ENCODE measurements around the gene TRIM5.

Gene TRIM5

GRCh38 chr11:5625281-5625680, 59.6 kb downstream of the TRIM5 start:
- in situ Hi-C loops (cut with HindIII; ENCODE audit: low sequenced_read_pairs) = no loop called here

DNA sequence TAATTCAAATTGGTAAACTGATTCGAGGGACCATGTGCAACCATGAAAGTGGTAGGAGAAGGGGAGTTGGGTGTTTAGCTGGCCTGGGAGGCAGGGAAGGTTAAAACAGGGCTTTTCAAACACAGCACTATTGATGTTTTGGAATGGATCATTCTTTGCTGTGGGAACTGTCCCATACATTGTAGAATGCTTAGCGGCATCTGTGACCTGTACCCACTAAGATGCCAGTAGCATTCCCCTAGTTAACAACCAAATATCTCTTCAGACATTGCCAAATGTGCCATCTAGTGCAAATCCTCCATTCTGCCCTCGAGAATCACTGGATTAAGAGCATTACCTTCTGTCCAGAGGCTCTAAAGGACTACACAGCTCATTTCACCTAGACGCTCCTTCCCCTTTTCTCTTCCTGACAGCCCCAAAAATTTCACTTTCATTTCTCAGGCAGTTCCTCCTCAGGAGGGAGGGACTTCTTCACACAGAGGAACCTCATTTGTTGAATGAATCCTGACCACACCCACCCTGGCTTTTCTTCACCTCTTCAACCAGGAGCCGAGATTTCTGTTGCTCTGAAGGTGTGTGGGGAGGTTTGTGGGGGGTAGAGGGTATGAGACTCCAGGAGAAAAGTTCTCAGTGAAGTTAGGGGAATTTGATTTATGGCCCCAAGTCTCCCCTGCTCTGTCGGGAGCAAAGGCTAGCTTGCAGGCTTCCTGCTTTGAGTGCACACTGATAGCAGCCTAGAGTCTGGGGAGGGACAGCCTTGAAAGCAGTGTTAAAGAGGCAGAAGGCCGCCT, 60.2 kb downstream of the TRIM5 start, which contains the start of gene TRIM34:
TRIM34 (plus strand) TSS at position 513 of the 791 bp plus-strand sequence. CDS start 7,331 bp downstream, outside the sequence.
- in situ Hi-C loops (cut with HindIII; ENCODE audit: low sequenced_read_pairs) = no loop called here

DNA sequence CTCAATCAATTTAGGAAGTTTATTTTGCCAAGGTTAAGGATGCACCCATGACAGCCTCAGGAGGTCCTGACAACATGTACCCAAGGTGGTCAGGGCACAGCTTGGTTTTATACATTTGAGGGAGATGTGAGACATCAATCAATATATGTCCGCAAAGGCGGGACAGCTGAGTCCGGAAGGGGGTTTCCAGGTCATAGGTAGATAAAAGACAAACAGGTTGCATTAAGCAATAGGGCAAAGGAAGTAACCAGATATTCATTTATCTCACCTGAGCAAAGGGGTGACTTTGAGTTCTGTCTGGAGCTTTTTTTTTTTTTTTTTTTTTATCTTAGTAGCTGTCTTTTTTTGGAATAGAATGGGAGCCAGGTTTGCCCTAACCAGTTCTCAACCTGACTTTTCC, 62.1 kb downstream of the TRIM5 start:
- in situ Hi-C loops (cut with HindIII; ENCODE audit: low sequenced_read_pairs) = no loop called here

DNA sequence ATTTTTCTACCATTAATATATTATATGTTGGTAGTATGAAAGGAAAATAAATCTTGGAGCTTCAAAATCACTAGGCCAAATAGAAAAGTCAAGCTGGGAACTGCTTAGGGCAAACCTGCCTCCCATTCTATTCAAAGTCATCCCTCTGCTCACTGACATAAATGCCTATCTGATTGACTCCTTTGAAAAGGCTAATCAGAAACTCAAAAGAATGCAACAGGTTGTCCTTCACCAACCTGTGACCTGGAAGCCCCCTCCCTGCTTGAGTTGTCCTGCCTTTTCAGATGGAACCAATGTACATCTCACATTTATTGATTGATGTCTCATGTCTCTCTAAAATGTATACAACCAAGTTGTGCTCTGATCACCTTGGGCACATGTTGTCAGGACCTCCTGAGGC, 63.3 kb downstream of the TRIM5 start:
- in situ Hi-C loops (cut with HindIII; ENCODE audit: low sequenced_read_pairs) = no loop called here

- in situ Hi-C loops (cut with HindIII; ENCODE audit: low sequenced_read_pairs) = no loop called here
These were observed 64.0 kb downstream of the TRIM5 start for GRCh38 chr11:5620651-5621521.

DNA sequence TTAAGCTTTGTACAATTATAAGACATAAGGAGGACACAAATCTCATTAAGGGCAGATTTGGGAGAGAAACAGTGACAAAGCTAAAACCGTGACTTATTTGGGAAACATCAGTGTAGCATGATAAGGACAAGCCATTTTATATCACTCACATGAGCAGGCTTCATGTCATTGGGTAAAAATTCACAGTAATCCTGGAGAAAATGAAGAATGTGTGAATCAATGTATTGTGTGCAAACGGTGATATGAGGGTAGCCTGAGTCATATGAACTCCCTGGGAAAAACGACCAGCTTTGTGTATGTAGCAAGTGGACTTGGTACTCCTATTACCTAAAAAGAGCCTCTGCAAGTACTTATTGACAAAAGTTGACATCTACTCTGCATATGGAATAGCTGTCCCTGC, 66.1 kb downstream of the TRIM5 start:
- in situ Hi-C loops (cut with HindIII; ENCODE audit: low sequenced_read_pairs) = no loop called here
